IPS-NIHi7 (cell line): ENCODE results near the gene LCN12.
"Not testable (repeated sequence)": the region's sequence is repeated elsewhere in the genome, so short reads cannot be mapped to it uniquely, and the experiment has no call there.

Source experiments
- DNase-seq: peaks from one replicate; pipeline ENCODE4 v3.0.0; 2012; ENCODE audit warnings: mixed read lengths; ENCODE audit errors: extremely low spot score

LCN12 gene

DNA sequence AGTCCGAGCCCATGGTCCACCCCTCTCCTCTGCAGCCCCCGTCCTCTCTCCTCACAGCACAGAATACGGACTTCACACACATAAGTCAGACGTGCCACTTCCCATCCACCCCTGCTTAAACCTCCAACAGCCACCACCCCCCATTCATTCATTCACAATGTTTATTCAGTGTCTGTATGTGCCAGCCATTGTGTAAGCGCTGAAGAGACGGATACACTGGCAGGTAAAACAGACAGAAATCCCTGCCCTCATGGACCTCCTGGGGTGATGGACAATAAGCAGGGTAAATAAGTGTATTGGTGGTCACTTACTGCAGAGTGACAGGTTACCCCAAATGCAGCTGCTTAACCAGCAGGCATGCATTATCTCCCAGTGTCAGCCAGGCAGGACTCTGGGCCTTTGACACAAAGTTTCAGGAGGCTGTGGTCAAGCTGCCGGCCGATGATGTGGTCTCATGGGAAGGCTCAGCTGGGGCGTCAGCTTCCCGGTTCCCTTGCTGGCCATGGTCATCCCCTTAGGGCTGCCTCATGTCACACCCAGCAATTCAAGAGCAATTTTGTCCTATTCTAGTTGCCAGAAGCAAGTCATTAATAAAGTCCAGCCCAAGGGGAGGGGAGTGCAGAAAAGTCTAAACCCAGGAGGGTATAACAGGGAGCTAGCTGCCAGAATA lies 38.3 kb downstream of the LCN12 start:
- no peak for DNase-seq

DNA sequence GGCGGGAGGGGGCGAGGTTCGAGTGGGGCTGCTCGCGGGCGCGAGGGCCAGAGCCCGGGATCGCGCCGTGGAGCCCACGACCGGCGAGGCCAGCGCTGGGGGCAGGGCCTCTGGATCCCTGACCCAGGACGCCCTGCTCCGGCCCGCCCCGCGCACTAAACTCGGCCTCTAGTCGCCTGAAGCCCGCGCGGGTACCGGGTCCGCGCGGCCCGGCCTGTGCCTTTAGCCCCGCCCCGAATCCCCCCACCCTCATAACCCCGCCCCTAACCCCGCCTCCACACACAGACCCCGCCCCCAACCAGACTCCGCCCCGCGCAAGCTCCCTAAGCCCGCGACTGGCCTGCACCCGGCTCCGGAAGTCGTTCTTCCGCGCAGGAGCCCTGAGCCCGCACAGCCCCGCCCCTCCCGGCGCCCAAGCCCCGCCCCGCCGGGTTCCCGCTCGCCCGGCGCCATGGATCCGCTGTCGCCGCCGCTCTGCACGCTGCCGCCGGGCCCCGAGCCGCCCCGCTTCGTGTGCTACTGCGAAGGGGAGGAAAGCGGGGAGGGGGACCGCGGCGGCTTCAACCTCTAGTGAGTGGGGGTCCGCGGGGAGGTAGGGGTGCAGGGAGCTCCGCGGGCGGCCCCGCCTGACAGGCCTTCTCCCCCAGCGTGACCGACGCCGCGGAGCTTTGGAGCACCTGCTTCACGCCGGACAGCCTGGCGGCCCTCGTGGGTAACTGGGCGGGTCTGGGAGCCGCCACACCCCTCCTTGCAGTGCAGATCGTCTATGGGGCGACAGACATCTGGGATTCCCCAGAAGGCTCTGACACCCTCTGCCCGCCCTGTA lies 40.1 kb downstream of the LCN12 start, which contains the start of gene PAXX:
PAXX (plus strand) TSS at position 430 of the 826 bp plus-strand sequence; CDS start at position 452, 22 bp downstream.
- peak; percentile 99 for DNase-seq

DNA sequence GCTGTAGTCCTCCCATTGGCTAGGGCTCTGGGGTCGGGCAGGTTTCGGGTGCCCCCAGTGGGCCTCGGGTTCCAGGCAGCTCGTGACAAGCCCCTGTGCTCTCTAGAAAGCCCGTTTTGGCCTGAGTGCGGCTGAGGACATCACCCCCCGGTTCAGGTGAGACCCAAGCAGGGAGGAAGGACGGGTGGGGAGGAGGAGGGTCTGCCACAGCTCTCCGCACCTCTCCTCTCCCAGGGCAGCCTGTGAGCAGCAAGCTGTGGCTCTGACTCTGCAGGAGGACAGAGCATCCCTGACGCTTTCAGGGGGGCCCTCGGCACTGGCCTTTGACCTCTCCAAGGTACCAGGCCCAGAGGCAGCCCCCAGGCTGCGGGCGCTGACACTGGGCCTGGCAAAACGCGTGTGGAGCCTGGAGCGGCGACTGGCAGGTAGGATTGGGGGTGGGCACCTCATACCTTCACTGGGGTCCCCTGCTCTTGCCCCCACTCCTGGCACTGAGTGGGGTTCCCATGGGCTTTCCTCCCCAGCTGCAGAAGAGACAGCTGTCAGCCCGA lies 40.8 kb downstream of the LCN12 start:
- DNase-seq = no peak

DNA sequence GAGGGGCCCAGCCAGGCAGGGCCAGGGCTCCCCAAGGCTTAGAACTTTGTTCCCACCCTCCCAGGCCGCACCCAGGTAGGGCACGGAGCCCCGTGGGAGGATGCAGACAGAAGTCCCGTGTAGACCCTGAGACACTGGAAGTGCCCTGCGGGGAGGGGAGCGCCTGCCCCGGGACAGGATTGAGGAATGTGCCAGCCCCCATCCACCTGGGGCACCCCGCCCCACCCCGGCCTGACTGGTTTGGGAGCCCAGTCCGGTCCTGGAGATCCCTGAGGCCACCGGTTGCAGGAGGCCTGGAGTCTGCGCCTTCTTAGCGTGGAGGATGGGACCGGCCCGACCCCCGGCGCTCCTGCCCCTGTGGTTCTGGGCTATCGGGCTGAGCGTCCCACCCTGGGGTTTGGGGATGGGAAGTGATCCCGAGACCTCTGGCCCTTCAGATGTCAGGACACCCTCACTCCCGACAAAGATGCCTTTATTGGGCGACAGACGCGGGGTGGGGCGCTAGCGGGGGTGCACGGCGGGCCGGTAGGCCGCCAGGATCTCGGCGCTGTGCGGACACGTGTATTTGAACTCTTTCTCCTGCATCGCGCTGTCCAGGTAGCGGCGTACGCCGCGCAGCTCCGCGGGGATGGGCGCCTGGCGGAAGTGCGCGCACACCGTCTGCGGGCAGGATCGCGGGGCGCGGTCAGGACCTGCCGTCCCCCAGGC lies 42.3 kb downstream of the LCN12 start:
- no peak for DNase-seq

DNA sequence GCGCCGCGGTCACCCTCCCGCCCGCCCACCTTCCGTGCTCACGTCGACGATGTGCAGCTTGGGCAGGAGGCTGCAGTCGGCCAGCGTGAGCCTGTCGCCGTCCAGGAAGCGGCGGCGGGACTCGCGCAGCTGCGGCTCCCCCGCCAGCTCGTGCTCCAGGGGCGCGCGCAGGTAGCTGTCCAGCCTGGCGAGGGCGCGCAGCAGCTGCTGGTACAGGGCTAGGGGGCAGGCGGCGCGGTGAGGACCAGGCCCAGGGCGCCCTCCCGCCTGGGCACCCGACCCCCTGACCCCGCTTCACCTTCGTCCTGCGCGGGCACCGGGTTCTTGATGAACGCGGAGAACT lies 42.8 kb downstream of the LCN12 start:
- DNase-seq = peak; percentile 70

DNA sequence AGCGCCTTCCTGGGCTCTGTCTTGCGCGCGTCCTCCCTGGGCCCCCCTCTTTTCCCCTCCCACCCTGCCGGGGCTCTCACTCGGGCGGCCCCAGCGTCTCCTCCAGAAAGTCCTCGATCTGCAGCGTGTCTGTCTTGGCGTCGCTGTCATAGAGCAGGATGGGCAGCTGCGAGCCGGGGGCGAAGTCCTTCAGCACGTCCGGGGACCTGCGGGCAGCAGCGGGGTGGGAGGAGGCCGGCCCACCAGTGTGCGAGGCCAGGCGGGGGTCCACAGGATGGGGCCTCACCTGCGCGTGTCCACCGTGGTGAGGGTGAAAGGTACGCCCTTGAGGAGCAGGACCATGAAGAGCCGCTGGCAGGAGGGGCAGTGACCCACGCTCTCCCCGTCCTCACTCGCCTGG lies 43.3 kb downstream of the LCN12 start:
- no peak for DNase-seq

DNA sequence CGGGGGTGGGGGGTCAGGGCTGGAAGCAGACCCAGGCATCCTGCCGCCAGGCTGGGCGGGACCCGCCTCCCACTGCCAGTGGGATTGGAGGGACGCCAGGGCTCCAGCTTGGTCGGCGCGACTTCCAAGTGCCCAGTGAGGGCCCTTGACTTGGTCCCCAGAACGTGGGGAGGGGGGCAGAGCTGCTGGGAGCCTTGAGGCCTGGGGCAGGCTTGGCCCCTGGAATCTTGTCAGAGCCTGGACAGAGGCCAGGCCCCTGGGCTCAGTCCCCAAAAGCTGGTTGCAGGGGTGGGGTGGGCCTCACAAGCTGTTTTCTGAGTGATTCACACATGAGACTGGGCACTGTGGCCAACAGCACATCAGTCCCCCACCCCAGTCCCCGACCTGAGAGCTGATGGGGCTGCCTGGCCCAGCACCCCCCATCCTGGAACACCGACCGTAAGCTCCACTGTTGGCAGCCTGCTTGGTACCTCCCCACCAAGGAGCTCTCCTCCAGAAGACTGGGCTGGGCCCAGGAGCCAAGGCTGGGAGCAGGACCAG lies 43.8 kb downstream of the LCN12 start:
- DNase-seq = no peak

DNA sequence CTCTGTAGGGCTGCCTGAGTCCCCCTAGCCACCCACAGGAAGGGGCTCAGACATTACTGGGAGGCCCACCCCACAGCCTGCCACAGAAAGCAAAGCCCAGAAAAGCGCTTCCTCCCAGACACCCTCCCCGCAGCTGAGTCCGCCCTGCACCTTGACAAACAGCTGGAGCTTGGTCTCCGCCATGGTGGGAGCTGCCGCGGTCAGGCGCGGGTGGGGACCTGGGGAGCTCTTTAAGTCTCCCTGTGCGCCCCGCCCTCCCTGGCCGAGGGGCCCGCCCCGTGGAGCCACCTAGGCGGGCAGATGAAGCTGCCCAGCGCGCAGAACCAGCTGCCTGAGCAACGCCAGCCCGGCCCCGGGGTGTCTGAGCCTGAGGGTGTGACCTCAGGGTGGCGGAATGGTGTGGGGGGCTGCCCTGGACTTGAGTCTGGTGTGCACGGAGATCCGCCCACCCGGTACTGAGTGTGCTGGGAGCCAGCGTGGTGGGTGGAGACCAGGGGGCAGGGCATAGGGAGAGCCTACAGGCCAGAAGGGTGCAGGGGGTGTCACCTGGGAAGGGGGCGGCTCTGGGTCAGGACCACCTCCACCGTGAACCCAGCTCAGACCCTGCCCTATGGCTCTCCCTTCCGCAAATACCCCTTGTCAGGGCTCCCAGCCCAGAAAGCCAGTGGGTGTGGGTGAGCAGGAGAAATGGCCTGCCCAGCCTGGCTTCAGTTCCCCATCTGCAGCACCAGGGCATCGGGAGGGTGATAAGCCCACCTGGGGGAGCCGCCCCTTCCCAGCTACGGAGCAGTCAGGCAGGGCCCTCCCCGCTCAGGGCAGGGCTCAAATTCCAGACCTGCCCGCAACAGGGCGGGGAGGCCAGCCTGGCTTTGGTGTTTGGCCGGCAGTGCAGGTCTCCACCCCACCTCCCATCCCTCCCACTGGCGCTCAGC lies 44.6 kb downstream of the LCN12 start, which contains the start of gene CLIC3:
CLIC3 (minus strand) TSS at position 208 of the 932 bp plus-strand sequence; CDS start at position 183, 25 bp downstream.
- peak; percentile 64 for DNase-seq

DNA sequence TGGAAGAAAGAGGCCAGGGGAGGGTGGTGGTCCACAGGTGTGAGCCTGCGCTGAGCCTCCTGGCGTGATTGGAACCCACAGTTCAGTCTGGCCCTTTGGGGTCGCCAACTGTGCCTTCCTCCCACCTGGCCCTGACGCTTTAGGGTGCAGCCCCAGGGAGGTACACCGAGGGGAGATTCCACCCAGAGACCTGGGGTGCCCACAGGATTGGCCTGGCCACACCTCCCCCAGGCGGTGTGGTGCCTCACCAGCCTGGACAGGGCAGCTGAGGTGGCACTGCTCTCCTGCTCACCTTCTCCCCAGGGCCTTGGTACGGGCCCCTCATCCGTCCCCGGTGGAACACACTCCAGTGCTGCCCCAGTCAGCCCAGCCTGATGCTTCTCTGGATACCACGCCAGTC lies 45.3 kb downstream of the LCN12 start:
- no peak for DNase-seq

DNA sequence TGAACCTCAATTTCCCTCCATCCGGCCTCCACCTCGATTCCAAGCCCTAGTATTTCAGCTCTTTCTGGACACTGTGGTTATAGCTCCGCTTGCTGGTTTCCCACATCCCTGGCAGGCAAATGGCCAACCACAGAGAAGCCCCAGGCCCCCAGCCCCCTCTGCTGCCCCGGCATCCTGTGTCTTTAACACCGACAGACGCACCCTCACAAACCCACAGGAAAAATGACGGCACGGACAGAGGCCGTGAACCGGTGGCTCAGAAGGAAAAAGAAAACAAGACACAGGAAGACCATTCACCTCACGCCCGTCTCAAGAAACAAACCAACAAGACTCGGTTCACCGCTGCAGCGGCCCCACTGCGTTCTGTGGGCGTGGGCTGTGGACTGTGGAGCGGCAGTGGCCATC lies 45.8 kb downstream of the LCN12 start:
- DNase-seq = no peak

DNA sequence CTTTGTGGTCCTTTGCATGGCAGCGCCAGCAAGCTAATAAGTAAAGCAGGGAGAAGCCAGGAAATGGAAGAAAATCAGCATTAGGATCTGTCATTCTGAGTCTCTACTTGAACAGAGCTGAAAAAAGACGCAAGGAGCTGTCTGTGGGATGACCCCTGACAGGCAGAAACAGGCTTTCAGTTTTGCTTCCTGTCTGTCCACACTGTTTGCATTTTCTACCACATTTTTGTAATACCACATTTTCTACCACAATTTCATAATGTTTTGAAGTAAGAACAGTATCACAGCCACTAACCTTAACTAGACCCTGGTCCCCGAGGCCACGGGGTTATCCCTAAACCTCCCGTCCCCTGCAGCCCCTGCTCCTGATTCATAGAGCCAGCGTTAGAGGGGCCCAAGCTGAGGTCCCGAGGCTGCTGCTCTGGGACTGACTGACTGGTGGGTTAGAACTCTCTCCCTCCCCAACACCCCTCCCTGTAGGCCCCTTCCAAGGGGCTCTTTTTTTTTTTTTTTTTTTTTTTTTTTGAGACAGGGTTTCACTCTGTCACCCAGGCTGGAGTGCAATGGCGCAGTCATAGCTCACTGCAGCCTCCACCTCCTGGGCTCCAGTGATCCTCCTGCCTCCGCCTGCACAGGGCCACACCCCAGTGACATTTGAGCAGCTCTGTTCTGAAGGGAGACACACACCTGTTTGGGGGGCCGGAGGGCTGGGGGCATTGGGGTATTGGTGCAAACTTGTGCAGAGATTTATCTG lies 48.3 kb downstream of the LCN12 start:
- no peak for DNase-seq

DNA sequence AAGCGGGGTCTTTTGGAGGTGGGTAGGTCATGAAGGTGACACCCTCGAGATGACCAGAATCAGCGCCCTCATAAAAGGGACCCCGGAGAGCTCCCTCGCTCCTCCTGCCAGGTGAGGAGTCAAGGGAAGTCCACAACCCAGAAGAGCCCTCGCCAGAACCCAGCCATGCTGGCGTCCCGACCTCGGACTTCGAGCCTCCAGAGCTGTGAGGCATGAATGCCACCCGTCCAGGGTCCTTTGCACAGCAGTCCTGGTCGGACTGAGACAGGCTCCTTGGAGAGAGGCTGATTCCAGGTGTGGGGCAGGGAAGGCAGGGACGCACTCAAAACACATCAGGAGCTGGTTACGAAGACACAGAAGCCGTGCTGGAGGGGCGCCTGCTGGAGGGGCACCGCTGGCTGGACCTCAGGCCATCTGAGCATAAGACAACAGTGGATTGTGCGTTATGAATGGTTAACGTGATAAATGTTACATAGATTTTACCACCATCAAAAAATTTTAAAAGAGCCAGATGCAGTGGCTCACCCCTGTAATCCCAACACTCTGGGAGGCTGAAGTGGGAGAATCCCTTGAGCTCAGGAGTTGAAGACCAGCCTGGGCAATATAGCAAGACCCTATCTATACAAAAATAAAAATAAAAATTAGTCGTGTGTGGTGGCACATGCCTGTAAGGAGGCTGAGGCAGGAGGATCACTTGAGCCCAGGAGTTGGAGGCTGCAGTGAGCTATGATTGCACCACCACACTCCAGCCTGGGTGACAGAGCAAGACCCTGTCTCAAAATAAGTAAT lies 50.0 kb downstream of the LCN12 start:
- DNase-seq = no peak

DNA sequence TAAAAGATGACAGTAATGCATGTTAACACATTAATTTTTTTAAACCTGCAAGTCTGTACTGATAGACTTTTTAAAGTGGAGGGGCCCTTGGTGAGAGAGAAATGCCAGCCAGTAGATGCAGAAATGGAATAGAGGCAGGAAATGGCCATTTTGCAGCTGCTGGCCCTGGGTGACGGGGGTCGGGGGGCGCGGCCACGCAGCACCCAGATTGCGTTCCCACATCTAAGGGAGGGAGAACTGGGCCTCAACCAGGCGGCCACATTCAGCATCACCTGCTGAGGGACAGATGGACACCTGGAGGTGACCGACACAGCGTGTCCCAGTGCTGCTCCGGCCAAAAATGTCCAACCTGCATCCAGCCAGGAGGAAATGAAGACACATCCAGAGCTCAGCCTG lies 50.6 kb downstream of the LCN12 start:
- DNase-seq = no peak

DNA sequence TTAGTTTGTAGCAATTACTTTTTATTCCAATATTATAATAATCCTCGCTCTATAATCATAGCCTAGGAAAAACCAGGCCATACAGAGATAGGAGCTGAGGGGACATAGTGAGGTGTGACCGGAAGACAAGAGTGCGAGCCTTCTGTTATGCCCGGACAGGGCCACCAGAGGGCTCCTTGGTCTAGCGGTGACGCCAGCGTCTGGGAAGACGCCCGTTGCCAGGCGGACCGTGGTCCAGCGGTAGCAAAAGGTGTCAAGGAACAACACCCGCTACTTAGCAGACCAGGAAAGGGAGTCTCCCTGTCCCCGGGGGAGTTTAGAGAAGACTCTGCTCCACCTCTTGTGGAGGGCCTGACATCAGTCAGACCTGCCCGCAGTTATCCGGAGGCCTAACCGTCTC lies 52.2 kb downstream of the LCN12 start:
- DNase-seq = not testable (repeated sequence)
